Endometrium (tissue), 2 donors: ENCODE measurements around the gene ARPC2.
"Not testable (repeated sequence)": the region's sequence is repeated elsewhere in the genome, so short reads cannot be mapped to it uniquely, and the experiment has no call there.

Experiments used
- FAIRE-seq: peaks from 2 replicates; lab custom pipeline; 2012; peaks lifted over from hg19 to GRCh38; lab: Jason Lieb, UNC
- donor health status: control.
- donor health status: control.

ARPC2 gene

GRCh38 chr2:218271487-218271797 is 54.5 kb downstream of the ARPC2 start:
- FAIRE-seq: no peak

DNA sequence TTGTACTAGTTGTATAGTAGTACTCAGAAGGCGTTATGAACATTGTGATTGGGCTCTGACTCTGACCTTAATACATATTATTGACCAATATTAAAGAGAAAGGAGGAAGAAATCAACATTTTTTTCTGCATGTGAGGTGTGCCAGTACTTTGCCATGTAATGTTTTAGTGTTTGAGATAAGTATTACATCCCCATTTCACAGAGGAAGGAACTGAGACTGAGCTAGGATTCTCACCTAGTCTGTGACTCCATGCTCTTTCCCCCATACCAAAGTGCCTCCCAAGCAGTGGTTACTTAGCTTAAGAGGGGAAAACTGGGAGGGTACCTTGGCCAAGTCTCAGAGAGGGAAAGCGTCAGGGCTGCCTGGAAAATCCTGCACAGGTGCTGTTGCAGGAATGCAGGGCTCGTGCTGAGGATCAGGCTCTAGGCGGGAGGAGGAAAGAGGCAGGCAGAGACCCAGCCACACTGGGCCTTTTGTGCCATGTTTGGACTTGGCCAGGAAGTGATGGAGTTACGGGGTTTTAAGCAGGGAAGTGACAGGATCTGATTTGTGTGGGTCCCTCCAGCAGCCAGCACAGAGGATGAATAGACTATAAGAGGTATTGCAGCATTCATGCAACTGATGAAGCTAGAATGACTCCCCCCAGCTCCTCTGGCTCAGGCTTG is 55.0 kb downstream of the ARPC2 start:
- FAIRE-seq: no peak

DNA sequence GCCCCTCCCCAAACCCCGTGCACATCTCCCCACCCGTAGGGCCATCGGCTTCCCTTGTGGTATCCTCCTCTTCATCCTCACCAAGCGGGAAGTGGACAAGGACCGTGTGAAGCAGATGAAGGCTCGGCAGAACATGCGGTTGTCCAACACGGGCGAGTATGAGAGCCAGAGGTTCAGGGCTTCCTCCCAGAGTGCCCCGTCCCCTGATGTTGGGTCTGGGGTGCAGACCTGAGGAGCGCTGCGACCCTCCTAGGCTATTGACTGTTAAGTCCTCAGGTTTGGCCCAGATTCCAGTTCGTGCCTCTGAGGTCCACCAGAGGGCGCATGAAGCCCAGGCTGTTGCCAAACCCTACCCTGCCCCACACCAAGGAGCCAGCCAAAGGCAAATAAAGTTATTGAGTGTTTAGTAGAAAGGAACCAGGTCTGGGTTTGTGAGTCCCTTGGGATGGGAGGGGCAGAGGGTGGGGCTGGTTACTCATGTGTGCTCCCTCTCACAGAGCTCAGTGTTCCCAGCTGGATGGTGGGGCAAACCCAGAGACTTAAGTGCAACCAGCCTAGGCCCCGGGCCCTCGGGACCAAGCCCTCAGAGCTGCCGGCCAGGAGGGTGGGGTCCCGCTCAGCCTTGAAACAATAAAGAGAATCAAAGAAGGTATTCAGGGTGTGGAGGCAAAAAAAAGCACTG is 55.7 kb downstream of the ARPC2 start:
- no peak for FAIRE-seq

- not testable (repeated sequence) for FAIRE-seq
These were observed 56.4 kb downstream of the ARPC2 start for GRCh38 chr2:218273214-218273907.

GRCh38 chr2:218273908-218274249 is 56.9 kb downstream of the ARPC2 start:
- no peak for FAIRE-seq

- FAIRE-seq: no peak
These were observed 57.6 kb downstream of the ARPC2 start for GRCh38 chr2:218274586-218274985.

DNA sequence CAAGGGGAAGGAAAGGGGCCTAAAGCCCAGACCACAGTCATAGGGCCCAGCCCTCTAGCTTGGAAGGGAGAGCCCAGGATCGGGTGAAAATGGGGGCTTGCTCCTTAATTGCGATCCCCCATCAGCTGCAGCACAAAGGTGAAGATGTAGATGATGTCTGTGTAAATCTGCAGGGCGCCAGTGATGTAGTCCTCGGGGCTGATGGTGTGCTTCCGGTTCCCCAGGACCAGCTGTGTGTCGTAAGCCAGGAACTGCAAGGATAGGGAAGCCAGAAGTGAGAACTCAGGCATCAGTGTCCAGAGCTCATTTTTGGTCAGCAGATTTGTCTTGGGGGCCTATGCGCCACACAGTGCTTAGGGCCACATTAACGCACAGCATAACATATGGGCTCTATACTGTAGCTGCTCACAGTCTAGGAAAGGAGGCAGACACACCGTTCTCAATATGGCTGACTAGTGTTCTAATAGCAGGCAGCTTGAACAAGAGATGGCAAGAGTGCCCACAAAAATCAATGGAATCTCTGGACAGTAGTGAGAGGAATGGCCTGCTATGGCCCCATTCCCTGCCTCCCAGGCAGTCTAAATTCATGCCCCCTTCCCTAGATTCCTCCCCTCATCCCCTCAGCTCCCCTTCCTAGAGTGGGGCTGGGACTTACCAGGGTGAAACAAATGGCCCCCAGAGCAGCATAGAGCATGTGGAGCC is 58.5 kb downstream of the ARPC2 start:
- FAIRE-seq: no peak

GRCh38 chr2:218276986-218277755 is 60.2 kb downstream of the ARPC2 start:
- no peak for FAIRE-seq

DNA sequence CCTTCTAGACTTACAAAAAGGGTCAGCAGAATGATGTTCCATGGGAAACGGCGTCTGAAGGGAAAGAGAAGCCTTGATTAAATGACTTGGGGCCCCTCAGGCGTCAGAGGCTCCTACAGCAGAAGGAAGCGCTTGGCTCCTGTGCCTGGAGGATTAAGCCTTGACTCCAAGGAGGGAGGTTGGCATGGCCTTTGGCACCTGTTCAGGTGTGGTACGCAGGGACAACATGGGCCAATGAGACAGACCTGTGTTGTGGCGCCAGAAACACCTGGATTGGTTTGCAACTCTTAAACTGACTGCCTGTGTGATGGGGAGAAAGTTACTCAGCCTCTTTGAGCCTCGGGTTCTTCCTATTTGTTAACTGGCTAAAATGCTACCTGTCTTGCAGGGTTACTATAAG is 60.9 kb downstream of the ARPC2 start:
- FAIRE-seq: no peak

- no peak for FAIRE-seq
These were observed 61.8 kb downstream of the ARPC2 start for GRCh38 chr2:218278531-218279360.

DNA sequence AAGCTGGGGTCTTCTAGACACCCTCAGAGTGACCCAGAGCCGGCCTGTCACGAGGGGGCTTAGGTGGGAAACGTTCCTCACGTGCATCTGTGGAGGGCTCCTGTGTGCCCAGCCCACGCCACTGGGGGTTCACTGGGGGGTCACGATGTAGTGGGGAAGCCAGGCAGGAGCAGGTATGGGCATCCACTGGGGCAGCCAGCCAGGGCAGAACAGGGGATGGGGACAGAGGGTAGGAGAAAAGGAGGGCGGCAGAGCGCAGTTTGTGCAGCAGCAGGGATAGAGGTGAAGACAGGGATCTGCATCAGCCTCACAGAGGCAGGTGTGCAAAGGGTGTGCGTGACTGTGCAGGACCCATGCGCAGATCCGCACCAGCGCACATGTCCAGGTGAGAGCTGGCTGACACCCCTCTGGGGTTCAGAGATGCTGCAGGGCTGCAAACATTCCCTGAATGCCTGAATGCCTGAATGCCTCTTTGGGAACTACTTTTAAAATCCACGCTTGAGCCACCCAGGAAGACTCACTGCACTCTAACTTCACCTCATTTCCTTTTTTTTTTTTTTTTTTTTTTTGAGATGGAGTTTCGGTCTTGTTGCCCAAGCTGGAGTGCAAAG is 63.4 kb downstream of the ARPC2 start:
- no peak for FAIRE-seq

DNA sequence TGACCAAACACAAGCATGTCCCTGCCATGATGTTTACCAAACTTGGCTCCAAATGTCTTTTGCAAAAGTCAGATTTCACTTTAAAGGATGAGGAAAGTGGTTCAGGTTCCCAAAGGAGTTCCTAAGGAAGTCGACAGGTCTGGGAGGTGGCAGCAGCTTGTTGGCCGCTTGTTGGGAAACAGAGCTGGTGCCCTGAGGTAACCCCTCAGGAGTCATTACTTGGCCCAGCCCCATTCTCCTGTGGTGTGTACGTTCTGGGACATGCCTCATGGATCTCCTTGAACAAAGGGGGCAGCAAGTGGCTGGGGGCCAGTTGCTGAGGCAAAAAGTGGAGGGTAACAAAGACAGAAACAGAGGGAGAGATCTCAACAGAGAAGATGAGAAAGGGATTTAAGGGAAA is 64.5 kb downstream of the ARPC2 start:
- no peak for FAIRE-seq

DNA sequence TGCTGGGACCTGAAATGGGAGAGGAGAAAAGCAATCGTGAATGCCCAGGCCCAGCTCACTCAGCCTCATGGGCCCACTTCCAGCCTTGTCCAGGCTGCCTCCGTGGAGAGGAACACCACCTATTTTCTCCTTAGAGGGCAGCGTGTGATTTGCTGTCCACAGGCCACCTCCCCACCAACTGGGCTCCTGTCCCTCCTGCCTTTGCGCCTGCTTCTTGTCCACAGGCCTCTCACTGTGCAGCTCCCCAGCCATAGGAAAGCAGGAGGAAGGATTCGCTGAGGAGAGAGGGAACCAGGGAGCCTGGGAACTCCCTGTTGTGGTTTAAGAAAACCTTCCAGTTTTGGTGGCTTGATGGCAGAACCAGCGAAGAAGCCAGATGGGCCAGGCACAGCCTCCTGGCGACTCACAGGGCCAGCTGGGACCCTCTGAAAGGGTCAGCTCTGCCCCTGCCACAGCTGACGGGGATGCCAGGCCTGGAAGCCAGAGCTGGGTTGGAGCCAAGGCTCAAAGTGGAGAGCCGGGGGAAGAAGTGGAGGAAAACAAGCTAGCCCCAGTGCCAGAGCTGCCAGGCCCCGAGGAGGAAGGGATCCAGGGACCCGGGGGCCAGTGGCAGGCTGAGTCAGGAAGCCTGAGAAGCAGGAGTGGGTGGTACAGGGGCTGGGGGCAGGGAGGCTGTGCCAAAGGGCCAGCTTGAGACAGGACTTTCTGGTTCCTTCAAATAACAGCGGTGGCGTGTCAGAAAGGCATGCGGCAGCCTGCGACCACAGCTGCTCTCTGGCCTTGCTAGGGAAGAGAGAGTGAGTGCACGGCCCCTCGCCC is 65.4 kb downstream of the ARPC2 start:
- no peak for FAIRE-seq

DNA sequence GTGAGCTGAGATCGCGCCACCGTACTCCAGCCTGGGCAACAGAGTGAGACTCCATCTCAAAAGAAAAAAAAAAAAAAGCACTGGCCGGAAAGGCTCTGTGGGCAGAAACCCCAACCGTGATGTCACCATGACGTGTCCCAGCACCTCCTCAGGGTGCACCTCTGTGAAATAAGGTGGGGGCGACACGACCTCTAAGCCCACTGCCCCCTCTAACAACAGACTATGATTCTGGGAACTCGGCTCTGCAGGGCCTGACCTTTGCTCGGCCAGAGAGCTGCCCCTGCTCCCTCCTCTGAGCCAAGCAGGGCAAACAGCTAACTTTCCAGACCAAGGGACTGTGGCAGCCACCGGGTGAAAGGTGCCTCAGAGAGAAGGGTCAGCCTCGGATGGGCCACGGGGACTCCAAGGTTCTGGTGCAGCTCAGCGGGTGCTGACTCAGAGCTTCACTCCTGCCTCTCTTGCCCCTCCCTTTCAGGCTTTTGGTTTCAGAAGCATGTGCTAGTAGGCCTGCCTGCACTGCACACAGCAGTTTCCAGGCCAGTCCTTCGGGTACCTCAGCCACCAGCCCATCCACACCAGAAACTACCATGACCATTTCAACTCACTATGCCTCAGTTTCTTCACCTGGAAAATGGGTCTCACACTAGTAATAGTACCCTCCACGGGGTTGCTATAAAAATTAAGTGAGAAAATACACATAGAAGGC is 67.3 kb downstream of the ARPC2 start:
- no peak for FAIRE-seq

GRCh38 chr2:218285604-218286003 is 68.6 kb downstream of the ARPC2 start:
- no peak for FAIRE-seq

GRCh38 chr2:218286570-218287459 is 69.8 kb downstream of the ARPC2 start:
- FAIRE-seq: no peak

- no peak for FAIRE-seq
These were observed 72.8 kb downstream of the ARPC2 start for GRCh38 chr2:218289639-218290315.
